Cardiac muscle cell (in vitro differentiated cells and primary cell): Measurements from ENCODE around the gene ZDHHC5. TPM values are rescaled to one million over a fixed set of nuclear protein-coding genes. Genes with fewer than 3 reads are reported as not detected.

ENCODE experiments used
- DNase-seq, 2 donors: peaks; one replicate each; pipeline versions ENCODE4 v3.0.0 to v3.0.0-alpha.2; 2010 to 2017; ENCODE audit warnings: low read depth in 1 of 2, low spot score in 1 of 2
- H3K27ac ChIP-seq: fragments of 200-600 bp; sonication (generic); 2 replicates; pipeline ENCODE4 v1.5.1; 2016
- H3K27me3 ChIP-seq: fragments of 200-600 bp; sonication (generic); 2 replicates; pipeline ENCODE4 v1.6.0; 2016; ENCODE audit warnings: control low read depth
- H3K36me3 ChIP-seq: fragments of 200-600 bp; sonication (generic); 2 replicates; pipeline ENCODE4 v1.5.1; 2016; ENCODE audit warnings: control low read depth
- H3K4me1 ChIP-seq: fragments of 200-600 bp; sonication (generic); 2 replicates; pipeline ENCODE4 v1.8.1; 2017; ENCODE audit warnings: low read depth, mild to moderate bottlenecking, mixed run types
- H3K4me3 ChIP-seq: fragments of 200-600 bp; sonication (generic); 2 replicates; pipeline ENCODE4 v1.5.1; 2016; ENCODE audit warnings: mild to moderate bottlenecking
- H3K9me3 ChIP-seq: fragments of 200-600 bp; sonication (generic); 2 replicates; pipeline ENCODE4 v1.5.1; 2017; ENCODE audit warnings: low read depth, mild to moderate bottlenecking, control low read depth
- polyA plus RNA-seq: library from polyadenylated mRNA; unstranded; fragments of >200 nt; fragmentation: Nextera tagmentation; extraction: Ambion mirVana; gene quantifications from 2 replicates; pipeline ENCODE4 v1.2.1, GENCODE V29; 2016
- total RNA-seq: library from RNA; depleted of rRNA; stranded (reverse); fragments of >200 nt; gene quantifications from 2 replicates; pipeline ENCODE4 v1.2.3, GENCODE V29; 2016
- TF ChIP-seq, protein P1 (sequence below): IDR thresholded peaks from 2 replicates; pipeline ENCODE4 v1.5.1; 2012; ENCODE audit warnings: low read depth, mild to moderate bottlenecking, low read length

The ZDHHC5 gene
- 30.9 and 36.8 TPM in 2 replicates for total RNA-seq
- 24.9 and 32.1 TPM in 2 replicates for polyA plus RNA-seq

DNA sequence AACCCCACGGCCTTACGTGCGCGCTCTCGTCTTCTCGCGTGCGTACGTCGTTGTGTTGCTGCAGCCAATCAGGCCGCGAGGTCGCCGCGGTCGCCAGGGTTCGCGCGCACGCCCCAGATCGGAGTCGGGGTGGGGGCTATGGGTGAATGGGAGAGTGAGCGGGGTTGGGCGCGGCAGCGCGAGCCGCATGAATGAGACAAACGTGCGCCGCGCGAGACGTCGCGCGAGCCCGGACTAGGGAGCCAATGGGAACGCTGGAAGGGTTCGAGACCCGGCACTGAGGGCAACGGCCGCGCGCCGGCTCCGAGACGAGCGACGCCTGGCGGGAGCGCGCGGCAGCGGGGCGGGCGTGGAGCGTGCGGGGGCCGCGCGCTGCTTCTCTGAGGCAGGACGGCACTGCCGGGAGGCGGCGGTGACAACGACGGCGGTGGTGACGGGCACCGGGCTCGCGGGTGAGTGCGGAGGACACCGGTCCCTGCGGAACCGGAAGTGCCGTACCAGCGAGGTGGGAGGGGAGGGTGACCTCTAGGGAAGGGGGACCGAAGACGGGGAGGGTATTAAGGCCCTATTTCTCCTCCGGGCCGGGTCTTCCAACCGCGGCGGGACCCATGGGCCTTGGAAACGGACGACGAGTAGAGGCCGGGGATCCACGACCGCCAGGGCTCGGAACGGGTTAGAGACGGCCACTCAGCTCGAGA lies at the start of gene ZDHHC5:
TSS of gene ZDHHC5 (plus strand) at position 379 of the 698 bp plus-strand sequence. CDS start 4,977 bp downstream, outside the sequence.
- Histone ChIP-seq H3K27me3 (no peaks in the 10 kb centered on the region), H3K27ac (peak within 1 kb of the TSS; percentile 98), H3K4me3 (peak within 1 kb of the TSS; percentile 61), H3K4me1 (peaks cover 7% of the 10 kb centered on the region), H3K9me3 (no peaks in the 10 kb centered on the region), H3K36me3 (peaks cover 8% of the 10 kb centered on the region)
- TF ChIP-seq, protein P1, sequence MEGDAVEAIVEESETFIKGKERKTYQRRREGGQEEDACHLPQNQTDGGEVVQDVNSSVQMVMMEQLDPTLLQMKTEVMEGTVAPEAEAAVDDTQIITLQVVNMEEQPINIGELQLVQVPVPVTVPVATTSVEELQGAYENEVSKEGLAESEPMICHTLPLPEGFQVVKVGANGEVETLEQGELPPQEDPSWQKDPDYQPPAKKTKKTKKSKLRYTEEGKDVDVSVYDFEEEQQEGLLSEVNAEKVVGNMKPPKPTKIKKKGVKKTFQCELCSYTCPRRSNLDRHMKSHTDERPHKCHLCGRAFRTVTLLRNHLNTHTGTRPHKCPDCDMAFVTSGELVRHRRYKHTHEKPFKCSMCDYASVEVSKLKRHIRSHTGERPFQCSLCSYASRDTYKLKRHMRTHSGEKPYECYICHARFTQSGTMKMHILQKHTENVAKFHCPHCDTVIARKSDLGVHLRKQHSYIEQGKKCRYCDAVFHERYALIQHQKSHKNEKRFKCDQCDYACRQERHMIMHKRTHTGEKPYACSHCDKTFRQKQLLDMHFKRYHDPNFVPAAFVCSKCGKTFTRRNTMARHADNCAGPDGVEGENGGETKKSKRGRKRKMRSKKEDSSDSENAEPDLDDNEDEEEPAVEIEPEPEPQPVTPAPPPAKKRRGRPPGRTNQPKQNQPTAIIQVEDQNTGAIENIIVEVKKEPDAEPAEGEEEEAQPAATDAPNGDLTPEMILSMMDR = peak; percentile 35
- peak; percentile 98 to 100 for DNase-seq

DNA sequence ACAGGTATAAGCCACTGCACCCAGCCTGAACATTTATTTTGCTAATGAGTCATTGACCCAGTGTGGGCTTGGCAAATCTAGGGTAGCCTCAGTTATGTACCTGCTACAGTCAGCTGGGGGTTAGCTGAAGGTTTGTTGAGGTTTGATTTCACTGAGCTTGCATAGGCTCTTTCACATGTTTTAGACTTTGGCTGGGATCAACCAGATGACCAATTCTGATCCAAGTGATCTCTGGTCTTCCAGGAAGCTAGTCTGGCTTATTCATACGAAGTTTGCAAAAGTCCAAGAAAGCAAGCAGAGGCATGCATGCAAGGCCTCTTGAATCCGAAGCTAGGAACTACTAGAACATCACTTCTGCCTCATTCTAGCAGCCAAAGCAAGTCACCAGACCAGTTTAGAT lies 49.5 kb upstream of the ZDHHC5 start:
- TF ChIP-seq, protein P1 = no peak
- Histone ChIP-seq H3K27ac (no peak overlapping the region), H3K27me3 (no peaks in the 10 kb centered on the region), H3K9me3 (no peaks in the 10 kb centered on the region), H3K36me3 (peaks cover 2% of the 10 kb centered on the region), H3K4me3 (no peak overlapping the region), H3K4me1 (peaks cover 7% of the 10 kb centered on the region)
- no peak for DNase-seq

DNA sequence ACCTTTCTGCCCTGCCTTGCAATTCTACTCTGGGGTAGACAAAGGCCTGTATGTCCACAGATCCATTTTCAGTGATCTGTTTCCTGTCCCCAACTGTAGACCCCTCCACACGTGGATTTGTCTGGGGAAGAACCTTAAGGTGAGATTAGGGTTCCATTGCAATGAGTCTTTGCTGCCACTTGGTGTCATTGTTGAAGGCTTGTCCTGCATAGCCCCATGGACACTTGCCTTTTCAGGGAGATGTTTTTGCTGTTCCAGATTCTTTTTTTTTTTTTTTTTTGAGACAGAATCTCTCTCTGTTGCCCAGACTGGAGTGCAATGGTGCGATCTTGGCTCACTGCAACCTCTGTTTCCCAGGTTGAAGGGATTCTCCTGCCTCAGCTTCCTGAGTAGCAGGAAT lies 48.6 kb upstream of the ZDHHC5 start:
- Histone ChIP-seq H3K4me1 (peaks cover 9% of the 10 kb centered on the region), H3K27me3 (no peaks in the 10 kb centered on the region), H3K27ac (no peak overlapping the region), H3K9me3 (no peaks in the 10 kb centered on the region), H3K4me3 (no peak overlapping the region), H3K36me3 (no peaks in the 10 kb centered on the region)
- TF ChIP-seq, protein P1 = peak; percentile 17
- DNase-seq = no peak

- H3K27ac ChIP-seq = no peak overlapping the region
- TF ChIP-seq, protein P1 = no peak
- H3K36me3 ChIP-seq = no peaks in the 10 kb centered on the region
- peaks cover 9% of the 10 kb centered on the region for H3K4me1 ChIP-seq
- no peak overlapping the region for H3K4me3 ChIP-seq
- H3K27me3 ChIP-seq = no peaks in the 10 kb centered on the region
- DNase-seq = no peak
- no peaks in the 10 kb centered on the region for H3K9me3 ChIP-seq
These were observed 47.4 kb upstream of the ZDHHC5 start for GRCh38 chr11:57620467-57620866.

DNA sequence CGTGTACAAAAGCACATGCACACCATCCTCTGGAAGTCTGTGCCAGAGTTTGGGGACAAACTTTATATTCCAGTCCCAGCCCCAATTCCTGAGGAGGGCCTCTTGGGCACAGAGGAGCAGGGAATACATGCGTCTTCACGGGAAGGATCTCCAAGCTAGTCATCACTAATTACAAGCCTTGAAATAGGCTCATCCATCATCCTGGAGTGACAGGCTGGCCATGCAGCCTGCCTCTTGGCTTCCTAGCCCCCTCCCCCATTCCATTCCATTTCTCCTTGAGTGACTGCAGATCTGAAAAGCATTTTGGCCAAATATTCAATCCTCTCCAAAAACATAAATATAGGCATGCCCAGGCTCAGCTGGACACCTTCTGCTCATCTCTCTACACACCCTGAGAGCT lies 45.7 kb upstream of the ZDHHC5 start:
- DNase-seq = no peak
- TF ChIP-seq, protein P1 = no peak
- Histone ChIP-seq H3K4me3 (no peak overlapping the region), H3K36me3 (no peaks in the 10 kb centered on the region), H3K4me1 (peaks cover 9% of the 10 kb centered on the region), H3K27ac (no peak overlapping the region), H3K27me3 (no peaks in the 10 kb centered on the region), H3K9me3 (no peaks in the 10 kb centered on the region)
